Measurements from ENCODE around the gene MYOM3.
A peak's percentile ranks its signal among the peaks of the same experiment; 100 is the strongest.
"Not testable (repeated sequence)": the region's sequence is repeated elsewhere in the genome, so short reads cannot be mapped to it uniquely, and the experiment has no call there.

The MYOM3 gene

DNA sequence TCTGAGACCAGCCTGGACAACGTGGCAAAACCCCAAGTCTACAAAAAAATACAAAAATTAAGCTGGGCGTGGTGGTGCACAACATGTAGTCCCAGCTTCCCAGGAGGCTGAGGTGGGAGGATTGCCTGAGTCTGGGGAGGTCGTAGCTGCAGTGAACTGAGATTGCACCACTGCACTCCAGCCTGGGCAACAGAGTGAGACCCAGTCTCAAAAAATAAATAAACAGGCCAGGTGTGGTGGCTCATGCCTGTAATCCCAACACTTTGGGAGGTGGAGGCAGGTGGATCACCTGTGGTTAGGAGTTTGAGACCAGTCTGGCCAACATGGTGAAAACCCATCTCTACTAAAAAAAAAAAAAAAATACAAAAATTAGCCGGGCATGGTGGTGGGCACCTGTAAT lies 63.0 kb downstream of the MYOM3 start:
- not testable (repeated sequence) for FAIRE-seq; DNase-seq (ENCODE audit: extremely low spot score, insufficient read length, low read depth)

DNA sequence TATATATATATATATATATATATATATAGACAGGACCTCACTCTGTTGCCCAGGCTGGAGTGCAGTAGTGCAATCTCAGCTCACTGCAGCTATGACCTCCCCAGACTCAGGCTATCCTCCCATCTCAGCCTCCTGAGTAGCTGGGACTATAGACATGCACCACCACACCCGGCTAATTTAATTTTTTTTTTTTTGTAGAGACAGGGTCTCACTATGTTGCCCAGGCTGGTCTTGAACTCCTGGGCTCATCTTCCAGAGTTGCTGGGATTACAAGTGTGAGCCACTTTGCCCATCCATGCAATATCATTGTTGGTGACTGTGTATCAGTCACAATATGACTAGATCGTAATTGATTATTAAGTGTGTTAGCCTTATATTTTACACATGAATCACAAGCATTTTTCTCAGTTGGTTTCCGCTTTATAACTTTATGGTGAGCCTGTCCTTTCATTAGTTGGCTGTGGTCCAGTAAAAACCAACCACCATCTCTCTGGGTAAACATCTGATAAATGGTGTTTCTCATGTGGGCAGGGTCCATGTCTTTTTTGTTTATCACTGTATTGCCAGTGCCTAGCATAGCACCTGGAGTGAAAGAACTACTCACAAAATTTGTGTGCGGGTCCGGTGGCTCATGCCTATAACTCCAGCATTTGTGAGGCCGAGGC lies 63.6 kb downstream of the MYOM3 start:
- no peak for DNase-seq (ENCODE audit: extremely low spot score, insufficient read length, low read depth)
- no peak for FAIRE-seq

GRCh38 chr1:24047110-24047477 lies 64.8 kb downstream of the MYOM3 start:
- no peak for FAIRE-seq
- DNase-seq (ENCODE audit: extremely low spot score, insufficient read length, low read depth), result no peak

- FAIRE-seq (no peak), DNase-seq (ENCODE audit: extremely low spot score, insufficient read length, low read depth) (no peak)
Observed at GRCh38 chr1:24045771-24046170, 66.2 kb downstream of the MYOM3 start.

- not testable (repeated sequence) for FAIRE-seq; DNase-seq (ENCODE audit: extremely low spot score, insufficient read length, low read depth)
Observed at GRCh38 chr1:24044672-24045071, 67.3 kb downstream of the MYOM3 start.

DNA sequence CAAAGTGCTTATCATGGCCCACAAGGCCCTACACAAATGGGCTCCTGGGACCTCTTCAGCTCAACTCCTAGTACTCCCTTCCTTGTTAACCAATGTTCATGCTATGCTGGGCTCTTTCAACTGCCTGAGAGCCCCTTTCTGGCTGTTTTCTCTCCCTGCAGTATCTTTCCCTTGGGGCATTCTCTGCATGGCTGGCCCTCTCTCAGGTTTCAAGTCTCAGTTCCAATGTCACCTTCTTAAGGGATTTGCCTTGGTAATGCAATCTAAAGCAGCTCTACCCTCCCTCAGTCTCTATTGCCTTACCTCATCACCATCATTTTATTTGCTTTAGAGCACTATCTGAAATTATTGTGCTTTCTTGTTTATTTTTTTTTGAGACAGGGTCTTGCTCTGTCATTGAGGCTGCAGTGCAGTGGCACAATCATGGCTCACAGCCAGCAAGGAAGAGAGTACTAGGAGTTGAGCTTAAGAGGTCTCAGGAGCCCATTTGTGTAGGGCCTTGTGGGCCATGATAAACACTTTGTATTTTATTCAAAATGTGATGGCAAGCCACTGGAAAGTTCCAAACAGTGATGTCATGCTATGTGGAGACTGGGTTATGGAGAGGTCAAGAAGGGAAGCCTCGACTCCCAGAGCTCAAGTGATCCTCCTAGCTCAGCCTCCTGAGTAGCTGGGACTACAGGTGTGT lies 68.4 kb downstream of the MYOM3 start:
- FAIRE-seq, result no peak
- DNase-seq (ENCODE audit: extremely low spot score, insufficient read length, low read depth), result no peak

DNA sequence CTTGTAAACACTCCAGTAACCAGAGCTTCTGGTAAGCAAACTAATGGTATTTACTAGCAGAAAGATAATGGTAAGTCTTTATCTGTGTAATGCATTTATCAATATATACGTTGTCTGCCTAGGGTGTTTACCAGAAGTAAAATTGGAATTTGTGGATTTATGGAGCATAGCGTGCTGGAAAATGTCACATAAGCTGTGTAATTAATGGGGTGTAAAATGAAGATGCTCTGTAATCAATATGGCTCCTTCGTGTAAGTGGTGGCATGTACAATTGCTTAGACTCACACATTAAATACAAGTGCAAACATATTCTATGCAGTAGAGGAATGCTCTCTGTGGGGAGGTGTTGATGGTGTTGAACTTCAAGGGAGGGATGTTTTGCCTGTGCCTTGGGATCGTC lies 69.6 kb downstream of the MYOM3 start:
- no peak for DNase-seq (ENCODE audit: extremely low spot score, insufficient read length, low read depth)
- FAIRE-seq, result no peak

DNA sequence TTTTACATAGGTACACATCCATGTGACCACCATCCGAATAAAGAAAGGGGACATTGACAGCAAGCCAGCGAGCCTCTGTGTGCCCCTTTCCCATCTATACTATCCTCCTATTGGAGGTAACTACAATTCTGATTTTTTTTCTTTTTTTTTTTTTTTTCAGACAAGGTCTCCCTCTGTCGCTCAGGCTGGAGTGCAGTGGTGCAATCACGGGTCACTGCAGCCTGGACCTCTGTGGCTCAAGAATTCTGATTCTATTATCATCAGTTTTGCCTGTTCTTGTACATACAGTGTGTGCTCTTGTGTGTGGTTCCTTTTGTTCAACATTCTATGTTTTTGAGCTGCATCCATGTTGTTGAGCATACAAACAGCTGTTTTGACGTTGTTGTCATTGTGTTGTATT lies 75.8 kb downstream of the MYOM3 start:
- DNase-seq (ENCODE audit: extremely low spot score, insufficient read length, low read depth) (no peak), FAIRE-seq (no peak)

GRCh38 chr1:24032981-24033380 lies 79.0 kb downstream of the MYOM3 start:
- FAIRE-seq, result no peak
- no peak for DNase-seq (ENCODE audit: extremely low spot score, insufficient read length, low read depth)

GRCh38 chr1:24030976-24031516 lies 80.9 kb downstream of the MYOM3 start:
- not testable (repeated sequence) for DNase-seq (ENCODE audit: extremely low spot score, insufficient read length, low read depth); FAIRE-seq

DNA sequence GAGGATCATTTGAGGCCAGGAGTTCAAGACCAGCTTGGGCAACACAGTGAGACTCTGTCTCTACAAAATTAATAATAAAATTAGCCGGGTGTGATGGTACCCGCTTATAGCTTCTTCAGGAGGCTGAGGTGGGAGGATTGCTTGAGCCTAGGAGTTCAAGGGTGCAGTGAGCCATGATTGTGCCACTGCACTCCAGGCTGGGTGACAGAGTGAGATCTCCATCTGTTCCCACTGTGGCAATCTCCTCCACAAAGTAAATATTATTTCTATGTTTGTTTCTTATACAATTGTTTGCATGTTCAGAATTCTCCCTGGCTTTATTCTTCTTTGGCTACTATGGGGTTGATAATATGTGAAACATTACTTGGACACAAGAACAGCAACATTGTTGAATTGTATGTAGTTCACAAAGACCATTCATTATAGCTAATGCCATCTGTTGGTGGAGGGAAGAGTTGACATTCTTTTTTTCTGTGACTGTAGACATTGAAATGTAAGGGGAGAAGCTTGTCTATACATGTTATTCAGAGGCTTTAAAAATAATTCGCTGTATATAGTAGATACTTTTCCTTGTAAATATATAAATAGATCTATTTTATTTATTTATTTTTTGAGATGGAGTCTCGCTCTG lies 84.0 kb downstream of the MYOM3 start:
- no peak for DNase-seq (ENCODE audit: extremely low spot score, insufficient read length, low read depth)
- FAIRE-seq, result peak; percentile 46

- no peak for FAIRE-seq
- no peak for DNase-seq (ENCODE audit: extremely low spot score, insufficient read length, low read depth)
Observed at GRCh38 chr1:24022581-24023361, 89.2 kb downstream of the MYOM3 start.

DNA sequence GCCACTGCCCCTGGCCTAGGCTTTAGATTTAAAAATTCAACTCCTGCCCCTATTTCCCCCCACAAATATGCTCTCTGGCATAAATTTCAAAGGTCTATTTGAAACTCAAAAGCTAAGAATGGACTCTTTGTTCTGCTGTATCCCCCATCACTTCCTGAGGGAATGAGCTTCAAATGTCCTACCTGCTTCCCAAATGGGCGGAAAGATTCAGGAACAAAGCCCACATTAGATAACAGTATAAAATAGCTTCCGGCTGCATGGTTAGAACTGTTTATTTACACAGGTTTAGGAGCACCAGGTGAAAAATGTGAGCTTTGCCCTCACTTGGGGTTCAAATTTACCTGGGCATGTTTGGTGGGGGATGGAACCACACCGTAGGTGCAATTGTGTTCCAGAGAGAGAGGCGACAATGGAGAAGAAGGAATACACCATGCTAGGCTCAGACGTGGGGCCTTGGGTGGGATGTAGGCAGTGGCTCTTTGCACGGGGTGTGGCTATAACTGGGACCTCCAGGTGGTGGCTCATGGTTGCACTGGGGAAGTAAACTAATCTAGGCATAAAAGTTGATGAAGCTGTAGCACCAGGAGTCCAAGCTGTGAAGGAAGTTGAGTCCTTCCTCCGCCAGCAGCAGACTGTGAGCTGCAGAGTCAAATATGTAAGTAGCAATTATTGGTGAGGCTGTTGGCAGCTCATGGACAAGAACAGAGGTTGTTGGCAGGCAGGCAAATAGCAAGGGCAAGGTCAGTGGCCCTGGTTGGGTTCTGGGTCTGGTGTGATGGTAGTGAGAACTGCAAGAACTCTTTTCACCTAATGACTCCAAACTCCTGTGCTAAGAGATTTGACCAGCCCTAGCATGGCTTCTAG lies 90.3 kb downstream of the MYOM3 start:
- DNase-seq (ENCODE audit: extremely low spot score, insufficient read length, low read depth), result no peak
- no peak for FAIRE-seq

- FAIRE-seq (no peak), DNase-seq (ENCODE audit: extremely low spot score, insufficient read length, low read depth) (no peak)
Observed at GRCh38 chr1:24020470-24020869, 91.5 kb downstream of the MYOM3 start.

- DNase-seq (ENCODE audit: extremely low spot score, insufficient read length, low read depth) (no peak), FAIRE-seq (no peak)
Observed at GRCh38 chr1:24020025-24020424, 91.9 kb downstream of the MYOM3 start.

DNA sequence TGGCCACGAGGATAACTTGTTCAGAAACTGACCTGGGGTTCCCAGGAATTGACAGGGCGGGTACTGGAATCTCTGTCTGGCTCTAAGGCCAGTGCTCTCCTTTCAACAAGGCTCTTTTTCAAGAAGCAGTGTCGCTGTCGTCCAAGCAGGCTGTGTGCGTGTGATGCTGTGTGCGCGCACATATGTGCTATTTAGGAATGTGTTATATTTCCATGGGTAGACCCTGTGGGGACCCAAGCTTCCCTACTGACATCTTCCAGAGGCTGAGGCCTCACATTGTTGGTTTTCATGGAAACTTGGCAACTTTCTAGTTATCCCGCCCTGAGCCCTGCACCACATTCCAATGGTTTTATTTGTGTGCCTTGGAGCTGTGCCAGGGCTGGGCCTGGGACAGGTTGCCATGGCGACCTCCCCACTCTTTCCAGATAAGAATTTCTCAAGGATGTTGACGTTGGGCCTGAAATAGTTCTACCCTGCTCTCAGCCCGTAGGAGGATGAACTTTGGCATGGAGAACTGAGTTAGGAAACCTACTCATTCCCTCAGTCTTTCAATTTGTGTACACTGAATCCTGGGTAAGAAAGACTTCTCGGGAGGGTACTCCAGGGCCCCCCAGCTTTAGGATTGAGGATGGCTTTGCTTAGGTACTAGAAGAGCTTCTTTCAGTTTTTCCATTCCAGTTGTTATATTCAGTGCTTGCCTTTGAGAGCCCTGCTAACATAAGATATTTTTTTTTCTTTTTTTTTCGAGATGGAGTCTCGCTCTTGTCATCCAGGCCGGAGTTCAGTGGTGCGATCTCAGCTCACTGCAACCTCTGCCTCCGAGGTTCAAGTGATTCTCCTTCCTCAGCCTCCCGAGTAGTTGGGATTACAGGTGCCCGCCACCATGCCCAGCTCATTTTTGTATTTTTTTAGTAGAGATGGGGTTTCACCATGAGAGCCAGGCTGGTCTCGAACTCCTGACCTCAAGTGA lies 93.0 kb downstream of the MYOM3 start:
- FAIRE-seq, result no peak

GRCh38 chr1:24015221-24016210 lies 96.4 kb downstream of the MYOM3 start:
- FAIRE-seq (no peak), DNase-seq (ENCODE audit: extremely low spot score, insufficient read length, low read depth) (no peak)

More for the DNA sequence above, 93.0 kb downstream of the MYOM3 start:
- DNase-seq (ENCODE audit: extremely low spot score, insufficient read length, low read depth), result no peak

Measured in GM18507 (cell line).